GM18868 (cell line): ENCODE measurements around the gene LRRC46.

Experiments used
- ATAC-seq: cut with Tn5 transposase; IDR thresholded peaks from one replicate; pipeline ENCODE4 v1.9.1; 2021; ENCODE audit warnings: mild to moderate bottlenecking, moderate library complexity; ENCODE audit not compliant: unreplicated experiment

The LRRC46 gene

DNA sequence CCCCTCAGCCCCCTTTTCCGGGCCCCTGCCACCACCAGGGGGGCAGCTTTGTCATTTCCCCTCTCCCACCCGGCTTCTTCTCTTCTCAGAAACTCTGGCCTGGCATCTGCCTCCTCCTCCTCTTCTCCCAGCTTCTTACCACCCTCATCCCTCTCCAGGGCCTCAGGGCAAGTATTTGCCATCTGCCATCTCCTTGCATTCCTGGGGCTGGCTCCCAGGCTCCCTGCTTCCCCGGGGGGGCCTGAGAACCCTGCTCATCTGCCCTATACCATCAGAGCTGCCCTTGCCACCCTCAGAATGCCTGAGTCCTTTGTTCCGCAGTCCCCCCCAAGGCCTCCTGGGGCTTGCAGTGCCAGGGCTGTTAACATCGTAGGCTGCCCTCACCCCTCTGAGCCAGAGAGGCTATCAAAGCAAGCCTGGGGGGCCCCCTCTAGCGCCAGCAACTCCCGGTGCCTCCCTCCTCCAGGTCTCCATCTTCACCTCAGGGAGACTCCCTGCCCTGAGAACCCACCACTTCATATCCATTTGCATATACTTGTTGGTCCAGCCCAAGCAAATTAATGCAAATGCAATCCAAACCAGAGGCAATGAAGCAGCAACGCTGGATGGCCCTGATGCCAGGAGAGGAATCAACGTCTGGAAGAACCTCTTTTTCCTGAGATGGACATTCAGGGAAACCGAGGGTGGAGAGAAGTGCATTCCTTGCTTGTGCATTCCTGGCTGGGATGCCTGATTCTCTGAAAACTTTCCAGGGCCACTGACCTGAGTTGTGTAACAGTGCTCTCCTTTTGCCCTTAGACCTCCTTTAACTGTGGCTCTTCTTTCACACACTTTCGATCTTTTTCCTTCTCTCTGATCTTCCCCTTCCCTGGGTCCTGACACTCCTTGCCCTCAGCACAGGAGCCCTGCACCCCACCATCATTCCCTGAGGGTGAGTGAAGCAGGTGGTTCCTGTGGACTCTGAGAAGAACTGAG, 43.8 kb downstream of the LRRC46 start:
- ATAC-seq, result no peak

GRCh38 chr17:47877368-47878034, 46.0 kb downstream of the LRRC46 start:
- no peak for ATAC-seq

- ATAC-seq, result no peak
Measured at GRCh38 chr17:47878203-47879027, 46.9 kb downstream of the LRRC46 start.

DNA sequence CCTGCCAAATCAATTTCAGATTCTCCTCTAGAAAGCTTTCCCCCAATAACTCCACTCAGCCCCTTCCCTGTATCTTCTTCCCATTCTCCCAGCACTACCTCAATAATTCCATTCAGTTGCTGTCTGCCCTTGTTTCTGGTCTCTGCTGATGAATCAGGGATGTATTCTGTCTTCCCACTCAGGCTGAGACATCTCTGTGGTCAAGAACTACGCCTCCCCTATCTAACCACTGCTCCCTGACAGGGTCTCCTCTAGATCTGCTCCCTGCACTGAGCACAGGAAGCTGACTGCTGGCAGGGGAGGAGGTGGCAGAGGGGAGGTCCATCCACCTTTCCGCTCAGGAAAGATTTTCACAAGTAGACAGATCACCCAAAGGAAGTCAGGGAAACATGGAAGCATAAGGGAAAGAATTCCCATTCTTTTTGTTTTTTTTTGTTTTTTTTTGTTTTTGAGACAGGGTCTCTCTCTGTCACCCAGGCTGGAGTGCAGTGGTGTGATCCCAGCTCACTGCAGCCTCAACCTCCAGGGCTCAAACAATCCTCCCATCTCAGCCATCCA, 47.6 kb downstream of the LRRC46 start:
- ATAC-seq, result no peak

GRCh38 chr17:47879776-47880454, 48.4 kb downstream of the LRRC46 start:
- no peak for ATAC-seq

DNA sequence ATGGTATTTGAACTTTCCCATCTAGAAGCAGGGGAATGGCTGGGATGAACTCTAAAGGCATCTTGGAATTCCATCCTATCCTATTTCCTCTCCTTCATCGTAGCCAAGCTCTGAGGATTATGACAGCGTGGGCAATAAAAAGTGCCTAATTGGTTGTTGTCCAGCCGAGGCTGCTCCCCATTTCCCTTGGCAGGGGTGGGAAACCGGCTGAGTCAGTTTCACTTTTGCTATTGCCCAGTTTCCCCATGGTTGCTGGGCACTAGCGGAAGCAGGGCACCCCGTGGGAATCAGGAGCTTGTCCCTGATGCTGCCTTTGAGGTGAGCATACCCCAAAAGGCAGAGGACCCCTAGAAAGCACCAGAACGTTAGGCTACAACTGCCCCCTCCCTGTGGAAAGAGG, 50.8 kb downstream of the LRRC46 start:
- no peak for ATAC-seq

DNA sequence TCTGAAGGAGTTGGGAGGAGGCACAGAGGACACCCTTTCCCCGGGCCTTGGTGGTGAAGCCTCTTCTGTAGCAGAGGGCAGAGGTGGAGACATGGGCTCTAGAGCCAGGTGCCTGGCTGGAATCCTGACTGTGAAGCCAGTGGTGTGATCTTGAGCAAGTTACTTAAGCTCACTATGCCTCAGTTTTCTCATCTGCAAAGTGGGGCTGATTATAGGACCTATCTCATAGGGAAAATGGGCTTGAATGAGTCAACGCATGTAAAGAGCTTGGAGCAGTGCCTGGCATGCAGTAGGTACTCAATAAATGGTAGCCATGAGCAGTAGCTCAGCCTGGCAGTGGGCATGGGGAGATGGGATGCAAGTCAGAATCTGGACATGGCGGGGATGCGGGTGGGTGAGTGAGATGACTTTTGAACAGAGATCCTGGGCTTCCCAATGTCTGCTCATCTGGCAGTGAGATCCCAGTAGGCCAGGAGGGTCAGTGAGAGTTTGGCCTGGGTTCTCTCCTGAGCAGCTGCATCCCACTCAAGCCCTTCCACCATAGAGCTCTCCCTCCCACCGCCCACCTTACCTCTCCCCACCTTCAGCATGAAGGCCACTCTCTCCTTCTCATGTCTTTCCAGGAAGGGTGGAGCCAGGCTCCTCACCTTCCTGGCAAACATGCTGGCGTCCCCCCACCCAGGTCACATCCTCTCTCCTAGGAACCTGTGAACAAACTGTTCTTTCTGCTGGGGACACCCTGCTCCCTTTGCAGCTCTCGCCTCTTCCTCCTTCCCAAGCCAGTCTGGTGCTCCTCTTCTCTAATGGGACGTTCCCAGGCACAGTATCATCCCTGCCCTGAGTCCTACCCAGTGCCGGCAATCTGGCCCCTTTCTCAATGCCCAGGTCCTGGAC, 51.5 kb downstream of the LRRC46 start:
- ATAC-seq, result no peak

DNA sequence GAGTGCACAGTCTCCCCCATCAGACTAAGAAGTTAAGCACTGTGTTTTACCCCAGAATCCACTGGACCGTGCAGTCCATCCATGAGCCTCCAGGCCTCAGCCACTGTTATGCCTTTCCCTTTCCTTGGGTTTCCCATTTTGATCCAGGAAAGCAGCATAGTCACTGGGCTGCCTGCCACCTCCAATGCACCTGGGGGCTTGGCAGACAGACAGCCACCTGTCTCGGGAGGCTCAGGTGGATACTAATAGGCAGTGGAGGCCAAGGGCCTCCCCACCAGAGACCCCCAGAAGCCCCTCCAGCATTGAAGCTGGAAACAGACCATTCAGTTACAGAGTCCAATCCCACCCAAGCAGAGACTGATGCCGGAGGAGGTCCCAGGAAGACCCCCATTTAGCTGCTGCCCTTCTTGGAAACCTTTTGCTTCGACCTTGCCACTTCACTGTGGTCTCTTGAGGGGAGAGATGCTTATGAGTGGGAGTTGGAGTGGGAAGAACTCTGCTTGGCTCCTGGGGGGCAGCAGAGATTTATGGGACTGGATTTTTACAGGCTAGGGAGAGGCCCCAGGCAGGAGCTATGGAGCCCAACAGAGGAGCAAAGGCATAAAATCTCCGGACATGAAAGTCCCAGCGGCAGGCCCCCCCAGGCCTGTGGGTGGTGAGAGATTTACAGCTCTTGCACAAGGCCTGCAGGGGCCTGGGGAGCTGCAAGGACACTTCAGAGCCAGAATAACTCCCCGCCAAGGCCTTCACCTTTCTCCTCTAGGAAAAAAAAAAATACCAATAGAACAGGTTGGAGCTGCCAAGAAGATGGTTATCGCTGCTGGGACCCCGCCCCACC, 52.3 kb downstream of the LRRC46 start:
- ATAC-seq, result no peak

DNA sequence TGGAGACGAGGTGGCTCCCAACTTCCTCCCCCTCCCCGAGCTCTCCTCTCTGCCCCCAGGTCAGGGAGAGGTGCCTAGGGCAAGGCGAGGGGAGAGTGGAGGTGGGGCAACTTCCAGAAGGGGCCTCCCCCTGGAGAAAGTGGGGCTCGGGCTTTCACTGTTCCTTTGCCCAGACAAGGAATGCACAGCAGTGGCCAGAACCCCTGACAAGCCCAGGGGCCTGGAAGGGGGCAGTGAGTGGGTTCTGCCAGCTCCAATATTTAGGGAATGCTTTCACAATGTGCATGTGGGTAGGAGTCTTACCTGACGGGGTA, 52.9 kb downstream of the LRRC46 start:
- no peak for ATAC-seq

DNA sequence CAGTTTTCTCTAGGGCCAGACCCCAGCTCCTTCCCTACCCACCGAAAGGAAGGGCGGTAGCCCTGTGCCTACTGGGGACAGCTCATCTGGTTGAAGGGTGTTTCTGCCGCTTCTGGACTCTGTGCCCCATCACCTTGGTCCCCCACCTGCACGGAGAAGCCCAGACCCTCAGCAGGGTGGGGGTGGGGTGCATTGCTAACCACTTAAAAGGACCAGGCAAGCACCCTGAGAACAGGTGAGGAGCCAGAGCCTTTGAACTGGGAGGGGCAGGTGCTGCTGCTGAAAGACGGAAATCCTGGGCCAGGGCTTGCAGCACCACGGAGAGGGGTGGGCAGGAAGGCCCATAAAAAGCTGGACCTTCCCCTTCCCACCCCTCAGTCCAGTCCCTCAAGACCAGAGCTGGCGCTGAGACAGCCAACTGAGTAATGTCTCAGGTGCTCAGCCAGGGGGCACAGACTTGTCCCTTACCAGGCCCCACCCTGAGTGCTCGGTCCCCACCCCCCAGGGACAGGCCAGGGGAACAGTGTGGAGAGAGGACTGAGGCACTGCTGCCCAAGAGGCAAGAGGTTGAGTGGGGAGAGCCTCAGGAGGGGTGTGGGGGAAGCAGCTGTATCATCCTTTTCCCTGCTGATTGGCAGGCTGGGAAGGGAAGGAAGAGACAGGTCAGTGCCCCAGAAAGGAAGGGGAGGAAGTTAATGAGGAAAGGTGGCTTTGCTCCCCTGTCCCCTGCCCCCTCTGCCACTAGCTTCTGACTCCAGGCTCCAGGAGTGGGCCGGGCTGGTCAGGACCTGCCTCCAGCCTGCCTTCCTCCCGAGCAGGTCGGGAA, 53.6 kb downstream of the LRRC46 start:
- no peak for ATAC-seq
